HG03432 (cell line): ENCODE data around the gene RILPL1.
"Not testable (repeated sequence)": the region's sequence is repeated elsewhere in the genome, so short reads cannot be mapped to it uniquely, and the experiment has no call there.

Experiments used
- ATAC-seq: cut with Tn5 transposase; IDR thresholded peaks from one replicate; pipeline ENCODE4 v1.9.1; 2021; ENCODE audit warnings: mild to moderate bottlenecking, moderate library complexity; ENCODE audit not compliant: unreplicated experiment

The RILPL1 gene, protein sequence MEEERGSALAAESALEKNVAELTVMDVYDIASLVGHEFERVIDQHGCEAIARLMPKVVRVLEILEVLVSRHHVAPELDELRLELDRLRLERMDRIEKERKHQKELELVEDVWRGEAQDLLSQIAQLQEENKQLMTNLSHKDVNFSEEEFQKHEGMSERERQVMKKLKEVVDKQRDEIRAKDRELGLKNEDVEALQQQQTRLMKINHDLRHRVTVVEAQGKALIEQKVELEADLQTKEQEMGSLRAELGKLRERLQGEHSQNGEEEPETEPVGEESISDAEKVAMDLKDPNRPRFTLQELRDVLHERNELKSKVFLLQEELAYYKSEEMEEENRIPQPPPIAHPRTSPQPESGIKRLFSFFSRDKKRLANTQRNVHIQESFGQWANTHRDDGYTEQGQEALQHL

DNA sequence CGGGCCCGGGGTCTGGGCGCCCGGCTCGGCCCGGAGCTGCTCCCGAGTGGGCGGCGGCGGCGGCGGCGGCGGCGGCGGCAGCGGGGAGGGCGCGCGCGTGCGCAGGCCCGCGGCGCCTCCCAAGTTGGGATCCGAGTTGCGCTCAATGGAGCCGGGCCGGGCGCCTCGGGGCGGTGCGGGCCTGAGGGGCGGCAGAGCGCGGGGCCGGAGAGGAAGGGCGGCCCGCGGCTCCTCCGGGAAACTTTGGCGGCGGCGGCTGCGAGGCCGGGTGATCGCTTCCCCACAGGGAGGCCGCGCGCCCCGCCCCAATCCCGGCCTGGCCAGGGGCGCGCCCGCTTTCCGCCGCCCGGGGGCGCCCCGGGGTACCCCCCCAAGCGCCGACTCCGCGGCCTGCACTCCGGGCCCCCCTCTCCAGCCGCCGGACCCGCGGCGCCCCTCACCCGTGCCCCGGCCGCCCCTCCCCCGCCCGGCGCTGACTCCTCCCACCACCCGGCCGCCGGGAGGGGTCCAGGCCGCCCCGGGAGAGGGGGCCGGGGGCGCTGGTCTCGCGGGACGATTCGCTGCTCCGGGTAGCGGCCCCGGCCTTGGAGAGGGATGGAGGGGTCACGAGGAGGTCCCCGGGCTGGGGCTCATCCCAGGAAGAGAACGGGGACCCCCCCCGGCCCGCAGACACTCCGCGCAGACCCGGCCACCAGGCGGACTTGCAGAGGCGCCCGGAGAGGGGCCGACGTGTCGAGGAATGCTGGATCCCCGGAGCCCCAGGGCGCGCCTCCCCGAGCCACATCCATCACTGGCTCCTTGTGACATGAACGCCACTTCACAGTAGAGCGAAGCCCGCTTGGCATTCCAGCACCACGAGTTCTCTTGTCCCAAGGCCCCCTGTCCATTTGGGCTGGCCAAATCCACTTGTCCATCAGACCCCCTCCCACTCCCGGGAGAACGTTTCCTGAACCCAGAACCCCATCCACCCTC lies at the start of gene RILPL1:
Gene RILPL1 (minus strand): TSS at position 48 of the 972 bp plus-strand sequence. CDS start 237 bp downstream, outside the sequence.
- peak; percentile 61 for ATAC-seq

DNA sequence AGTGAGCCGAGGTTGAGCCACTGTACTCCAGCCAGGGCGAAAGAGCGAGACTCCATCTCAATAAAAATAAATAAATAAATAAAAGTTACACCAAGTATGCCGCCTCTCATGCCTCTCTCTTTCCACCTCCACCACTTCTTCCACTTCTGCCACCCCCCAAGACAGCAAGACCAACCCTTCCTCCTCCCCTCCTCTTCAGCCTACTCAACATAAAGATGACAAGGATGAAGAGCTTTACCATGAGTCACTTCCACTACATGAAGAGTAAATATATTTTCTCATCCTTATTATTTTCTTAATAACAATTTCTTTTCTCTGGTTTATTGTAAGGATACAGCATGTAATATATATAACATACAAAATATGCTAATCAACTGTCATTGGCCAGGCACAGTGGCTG lies 47.3 kb upstream of the RILPL1 start:
- ATAC-seq: no peak

DNA sequence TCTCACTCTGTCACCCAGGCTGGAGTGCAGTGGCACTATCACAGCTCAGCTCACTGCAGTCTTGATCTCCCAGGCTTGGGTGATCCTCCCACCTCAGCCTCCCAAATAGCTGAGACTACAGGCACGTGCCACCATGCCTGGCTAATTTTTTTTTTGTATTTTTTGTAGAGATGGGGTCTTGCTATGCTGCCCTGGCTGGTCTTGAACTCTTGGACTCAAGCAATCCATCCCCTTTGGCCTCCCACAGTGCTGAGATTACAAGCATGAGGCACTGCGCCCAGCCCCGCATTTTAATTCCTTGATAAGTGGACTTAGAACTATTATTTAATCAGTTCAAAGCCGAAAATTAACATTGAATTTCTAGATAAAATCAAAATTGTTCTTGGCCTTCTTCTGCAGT lies 45.3 kb upstream of the RILPL1 start:
- ATAC-seq: not testable (repeated sequence)

DNA sequence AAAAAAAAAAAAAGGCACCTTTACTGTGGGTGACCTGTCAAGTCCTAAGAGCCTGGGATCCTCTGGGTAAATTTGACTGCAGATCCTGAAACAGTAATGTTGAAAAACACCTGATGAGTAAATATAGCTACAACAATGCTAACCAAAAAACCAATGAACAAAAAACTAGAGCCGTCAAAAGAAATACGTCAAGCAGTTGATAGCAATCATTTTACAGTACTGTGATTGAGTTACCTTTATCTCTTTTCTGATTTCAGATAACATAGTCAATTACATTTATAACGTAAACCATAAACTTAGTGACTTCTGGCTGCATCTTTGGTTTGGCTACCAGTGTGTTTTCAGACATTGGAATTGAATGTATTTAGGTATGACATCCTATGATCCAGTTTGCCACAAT lies 44.7 kb upstream of the RILPL1 start:
- ATAC-seq: no peak

DNA sequence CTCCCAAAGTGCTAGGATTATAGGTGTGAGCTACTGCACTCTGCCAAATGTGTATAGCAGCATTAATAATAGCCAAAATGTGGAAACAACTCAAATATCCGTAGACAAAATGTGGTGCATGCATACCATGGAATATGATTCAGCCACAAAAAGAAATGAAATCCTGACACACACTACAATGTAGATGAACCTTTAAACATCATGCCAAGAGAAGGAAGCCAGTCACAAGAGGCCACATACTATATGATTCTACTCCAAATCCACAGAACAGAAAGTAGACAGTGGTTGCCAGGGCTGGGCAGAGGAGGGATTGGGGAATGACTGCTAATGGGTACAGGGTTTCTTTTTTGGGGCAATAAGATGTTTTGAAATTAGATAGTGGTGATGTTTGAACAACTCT lies 43.1 kb upstream of the RILPL1 start:
- ATAC-seq: no peak

DNA sequence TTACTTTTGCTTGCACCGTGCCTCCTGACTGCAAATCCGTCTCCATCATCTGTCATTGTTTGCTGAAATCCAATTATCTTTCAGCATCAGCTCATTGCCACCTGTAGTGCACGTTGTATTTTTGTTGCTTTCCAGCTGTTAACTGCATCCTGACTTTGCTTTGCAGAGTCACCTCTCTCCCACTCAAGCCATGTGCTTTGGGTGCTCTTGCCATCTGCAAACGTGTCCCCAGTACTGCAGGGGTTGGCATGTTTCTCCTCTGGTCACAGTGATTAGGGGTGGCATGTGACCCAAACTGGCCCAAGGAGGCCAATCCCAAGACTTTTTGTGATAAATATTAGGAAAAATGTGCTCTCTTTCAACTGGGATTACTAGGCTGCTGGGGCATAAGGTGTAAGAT lies 40.4 kb upstream of the RILPL1 start:
- no peak for ATAC-seq

DNA sequence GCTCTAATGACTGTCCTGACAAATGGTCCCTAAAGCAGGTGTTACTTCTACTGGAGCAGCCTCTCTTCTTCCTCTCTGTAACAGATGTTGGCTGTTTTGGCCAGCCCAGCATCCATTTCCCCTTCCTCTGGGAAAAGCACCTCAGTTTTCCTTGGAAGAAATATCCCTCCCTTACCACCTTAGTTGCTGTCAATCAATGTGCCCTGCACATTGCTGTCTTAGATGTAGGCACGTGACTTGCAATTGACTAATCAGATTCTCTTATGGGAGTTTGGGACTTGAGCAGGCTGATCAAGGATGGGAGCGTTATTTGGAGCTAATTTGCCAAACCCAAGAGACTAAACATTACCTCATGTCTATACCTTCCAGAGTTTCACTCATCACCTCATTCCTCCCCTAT lies 38.9 kb upstream of the RILPL1 start:
- ATAC-seq: no peak

DNA sequence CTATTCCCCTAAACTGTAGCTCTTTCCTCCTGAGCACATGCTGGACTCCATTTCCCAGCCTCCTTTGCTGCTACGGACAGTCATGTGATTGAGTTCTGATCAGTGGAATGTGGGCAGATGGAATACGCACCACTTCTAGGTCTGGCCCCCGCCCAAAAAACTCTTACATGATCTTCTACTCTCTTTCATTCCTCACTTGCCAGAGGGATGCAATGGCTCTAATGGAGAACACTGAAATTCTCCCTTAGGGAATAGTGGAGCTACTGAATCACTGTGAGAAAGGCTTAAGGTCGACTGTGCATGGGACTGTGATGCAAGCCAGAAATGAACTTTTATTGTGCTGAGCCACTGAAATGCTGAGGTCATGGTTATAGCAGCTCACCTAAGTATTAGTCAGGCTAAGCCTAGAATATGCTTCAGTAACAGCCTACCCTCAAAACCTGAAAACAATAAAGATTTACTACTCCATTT lies 37.9 kb upstream of the RILPL1 start:
- no peak for ATAC-seq

DNA sequence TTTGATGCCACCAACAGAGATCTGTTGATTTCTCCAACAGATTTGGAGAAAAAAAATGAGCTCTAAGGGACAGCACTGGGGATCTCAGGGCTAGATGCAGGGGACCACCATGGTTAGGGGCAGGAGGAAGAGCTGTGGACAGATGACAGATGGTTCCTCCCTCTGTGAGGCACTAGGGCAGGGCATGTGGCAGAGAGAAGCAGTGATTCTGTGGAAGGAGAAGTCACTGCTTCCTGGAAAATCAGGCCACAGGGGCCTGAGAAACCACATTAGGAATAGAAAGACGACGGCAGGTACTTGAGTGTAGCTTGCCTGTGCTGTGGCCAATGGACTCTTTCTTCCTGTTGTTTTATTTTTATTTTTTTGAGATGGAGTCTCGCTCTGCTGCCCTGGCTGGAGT lies 25.9 kb upstream of the RILPL1 start:
- no peak for ATAC-seq

DNA sequence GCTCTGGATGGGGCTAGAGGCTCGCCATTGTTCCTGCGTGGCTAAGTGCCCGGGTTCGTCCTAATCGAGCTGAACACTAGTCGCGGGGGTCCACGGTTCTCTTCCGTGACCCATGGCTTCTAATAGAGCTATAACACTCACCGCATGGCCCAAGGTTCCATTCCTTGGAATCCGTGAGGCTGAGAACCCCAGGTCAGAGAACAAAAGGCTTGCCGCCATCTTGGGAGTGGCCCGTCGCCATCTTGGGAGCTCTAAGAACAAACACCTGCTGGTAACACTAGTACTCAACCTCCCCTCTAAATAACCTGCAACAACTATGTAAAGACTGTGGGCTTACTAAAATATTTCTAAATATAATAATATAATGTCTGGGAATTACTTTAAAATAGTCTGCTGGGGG lies 25.0 kb upstream of the RILPL1 start:
- not testable (repeated sequence) for ATAC-seq

DNA sequence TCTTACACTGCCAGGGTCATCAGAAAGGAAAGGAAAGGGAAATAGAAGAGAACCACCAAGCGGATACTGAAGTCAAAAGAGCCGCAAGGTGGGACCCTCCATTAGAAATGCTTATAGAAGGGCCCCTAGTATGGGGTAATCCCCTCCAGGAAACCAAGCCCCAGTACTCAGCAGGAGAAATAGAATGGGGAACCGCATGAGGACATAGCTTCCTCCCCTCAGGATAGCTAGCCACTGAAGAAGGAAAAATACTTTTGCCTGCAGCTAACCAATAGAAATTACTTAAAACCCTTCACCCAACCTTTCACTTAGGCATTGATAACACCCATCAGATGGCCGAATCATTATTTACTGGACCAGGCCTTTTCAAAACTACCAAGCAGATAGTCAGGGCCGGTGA lies 21.3 kb upstream of the RILPL1 start:
- not testable (repeated sequence) for ATAC-seq

DNA sequence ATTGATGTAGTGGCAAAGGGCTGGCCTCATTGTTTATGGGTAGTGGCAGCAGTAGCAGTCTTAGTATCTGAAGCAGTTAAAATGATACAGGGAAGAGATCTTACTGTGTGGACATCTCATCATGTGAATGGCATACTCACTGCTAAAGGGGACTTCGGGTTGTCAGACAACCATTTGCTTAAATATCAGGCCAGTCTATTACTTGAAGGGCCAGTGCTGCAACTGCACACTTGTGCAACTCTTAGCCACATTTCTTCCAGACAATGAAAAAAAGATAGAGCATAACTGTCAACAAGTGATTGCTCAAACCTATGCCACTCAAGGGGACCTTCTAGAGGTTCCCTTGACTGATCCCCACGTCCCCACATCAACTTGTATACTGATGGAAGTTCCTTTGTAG lies 20.6 kb upstream of the RILPL1 start:
- not testable (repeated sequence) for ATAC-seq

DNA sequence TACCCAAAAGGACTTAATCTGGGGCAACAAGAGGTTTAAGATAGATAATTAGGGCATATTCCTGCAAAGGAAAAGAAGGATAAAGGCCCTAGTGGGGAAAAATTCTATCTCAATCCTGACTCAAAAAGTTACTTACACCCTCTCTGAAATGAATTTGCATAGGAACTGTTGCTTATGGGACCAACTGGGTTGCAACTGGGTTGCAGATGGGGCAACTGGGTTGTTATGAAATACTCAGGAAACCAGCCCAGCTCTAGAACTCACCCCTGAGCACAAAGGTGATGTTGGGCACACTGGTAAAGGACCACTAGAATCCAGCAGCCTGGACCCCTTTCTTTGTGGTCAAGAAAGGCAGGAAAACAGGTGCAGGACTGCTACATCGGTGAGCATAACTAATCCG lies 17.2 kb upstream of the RILPL1 start:
- no peak for ATAC-seq

DNA sequence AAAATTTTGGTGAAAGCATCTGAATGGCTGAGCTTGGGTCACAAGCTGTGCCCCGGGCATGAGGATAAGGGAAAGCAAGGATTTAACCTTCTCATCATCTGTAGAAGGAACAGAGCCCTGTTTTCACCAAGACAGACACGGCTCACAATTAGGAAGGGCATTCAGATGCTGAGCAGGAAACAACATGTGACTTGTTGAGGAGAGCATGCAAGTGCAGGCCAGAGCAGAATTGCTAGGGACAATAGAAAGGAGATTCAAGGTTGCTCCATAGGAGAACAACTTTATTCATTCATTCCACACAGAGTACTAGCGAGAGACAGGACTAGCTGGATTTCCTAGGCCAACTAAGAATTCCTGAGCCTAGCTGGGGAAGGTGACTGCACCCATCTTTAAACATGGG lies 14.6 kb upstream of the RILPL1 start:
- ATAC-seq: no peak

DNA sequence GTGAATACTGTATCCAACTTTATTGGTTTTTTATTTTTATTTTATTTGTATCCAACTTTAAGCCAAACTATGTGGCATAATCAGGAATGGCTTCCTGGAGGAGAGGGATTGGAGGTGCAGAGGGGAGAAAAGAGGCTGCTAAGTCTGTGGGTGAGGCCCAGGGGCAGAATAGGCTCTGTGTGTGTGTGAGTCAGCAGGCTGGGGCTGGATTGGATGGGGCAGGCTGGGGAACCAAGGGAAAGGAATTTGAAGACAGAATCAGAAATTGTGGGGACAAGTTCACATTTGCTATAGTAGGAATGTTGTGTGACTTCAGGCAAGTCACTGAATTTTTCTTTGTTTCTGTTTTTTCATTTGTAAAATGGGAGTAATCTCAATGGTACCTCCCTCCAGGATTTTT lies 12.8 kb upstream of the RILPL1 start:
- ATAC-seq: no peak

DNA sequence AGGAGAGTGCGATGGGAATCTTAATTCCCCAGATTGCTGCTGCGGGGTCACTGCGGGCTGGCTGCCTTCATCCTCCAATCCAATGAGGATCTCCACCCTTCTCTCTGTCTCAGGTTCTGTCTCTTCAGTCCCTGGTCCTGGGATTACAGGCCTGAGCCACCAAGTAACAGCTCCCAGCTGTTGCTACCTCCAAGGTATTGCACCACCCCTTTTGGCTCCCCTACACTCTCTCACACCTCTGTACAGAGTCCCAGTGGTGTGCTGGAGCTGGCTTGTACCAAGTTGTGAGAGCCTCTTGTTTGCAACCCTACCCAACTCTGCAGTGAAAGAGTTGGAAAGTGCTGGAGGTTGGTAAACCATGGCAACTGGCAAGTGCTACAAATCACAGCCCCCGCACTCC lies 10.0 kb upstream of the RILPL1 start:
- ATAC-seq: no peak

DNA sequence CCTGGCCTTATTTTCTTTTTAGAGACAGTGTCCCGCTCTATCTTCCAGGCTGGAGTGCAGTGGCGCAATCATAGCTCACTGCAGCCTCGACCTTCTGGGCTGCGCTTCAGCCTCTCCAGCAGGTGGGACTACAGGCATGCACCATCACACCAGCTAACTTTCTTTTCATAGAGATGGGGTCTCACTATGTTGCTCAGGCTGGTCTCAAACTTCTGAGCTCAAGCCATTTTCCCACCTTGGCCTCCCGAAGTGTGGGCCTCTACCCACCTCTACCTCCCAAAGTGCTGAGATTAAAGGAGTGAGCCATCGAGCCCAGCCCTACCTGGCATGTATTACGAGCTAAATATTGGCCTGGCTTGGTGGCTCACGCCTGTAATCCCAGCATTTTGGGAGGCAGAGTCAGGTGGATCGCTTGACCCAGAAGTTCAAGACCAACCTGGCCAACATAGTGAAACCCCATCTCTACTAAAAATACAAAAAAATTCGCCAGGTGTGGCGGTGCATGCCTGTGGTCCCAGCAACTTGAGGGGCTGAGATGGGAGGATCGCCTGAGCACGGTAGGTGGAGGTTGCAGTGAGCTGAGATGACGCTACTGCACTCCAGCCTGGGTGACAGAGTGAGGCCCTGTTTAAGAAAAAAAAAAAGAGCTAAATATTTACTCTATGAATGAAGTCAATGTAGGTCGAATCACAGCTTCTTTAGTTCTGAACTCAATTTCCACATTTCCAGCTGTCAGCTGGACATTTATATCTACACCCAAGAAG lies 7.6 kb upstream of the RILPL1 start:
- ATAC-seq: no peak

DNA sequence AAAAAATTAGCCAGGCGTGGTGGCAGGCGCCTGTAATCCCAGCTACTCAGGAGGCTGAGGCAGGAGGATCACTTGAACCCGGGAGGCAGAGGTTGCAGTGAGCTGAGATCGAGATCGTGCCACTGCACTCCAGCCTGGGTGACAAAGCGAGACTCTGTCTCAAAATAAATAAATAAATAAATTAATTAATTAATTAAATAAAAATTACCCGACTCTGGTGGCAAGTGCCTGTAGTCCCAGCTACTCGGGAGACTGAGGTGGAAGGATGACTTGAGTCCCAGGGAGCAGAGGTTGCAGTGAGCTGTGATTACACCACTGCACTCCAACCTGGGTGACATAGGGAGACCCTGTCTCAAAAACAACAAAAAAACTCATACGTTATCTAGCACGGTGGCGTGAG lies 2.4 kb upstream of the RILPL1 start:
- not testable (repeated sequence) for ATAC-seq

DNA sequence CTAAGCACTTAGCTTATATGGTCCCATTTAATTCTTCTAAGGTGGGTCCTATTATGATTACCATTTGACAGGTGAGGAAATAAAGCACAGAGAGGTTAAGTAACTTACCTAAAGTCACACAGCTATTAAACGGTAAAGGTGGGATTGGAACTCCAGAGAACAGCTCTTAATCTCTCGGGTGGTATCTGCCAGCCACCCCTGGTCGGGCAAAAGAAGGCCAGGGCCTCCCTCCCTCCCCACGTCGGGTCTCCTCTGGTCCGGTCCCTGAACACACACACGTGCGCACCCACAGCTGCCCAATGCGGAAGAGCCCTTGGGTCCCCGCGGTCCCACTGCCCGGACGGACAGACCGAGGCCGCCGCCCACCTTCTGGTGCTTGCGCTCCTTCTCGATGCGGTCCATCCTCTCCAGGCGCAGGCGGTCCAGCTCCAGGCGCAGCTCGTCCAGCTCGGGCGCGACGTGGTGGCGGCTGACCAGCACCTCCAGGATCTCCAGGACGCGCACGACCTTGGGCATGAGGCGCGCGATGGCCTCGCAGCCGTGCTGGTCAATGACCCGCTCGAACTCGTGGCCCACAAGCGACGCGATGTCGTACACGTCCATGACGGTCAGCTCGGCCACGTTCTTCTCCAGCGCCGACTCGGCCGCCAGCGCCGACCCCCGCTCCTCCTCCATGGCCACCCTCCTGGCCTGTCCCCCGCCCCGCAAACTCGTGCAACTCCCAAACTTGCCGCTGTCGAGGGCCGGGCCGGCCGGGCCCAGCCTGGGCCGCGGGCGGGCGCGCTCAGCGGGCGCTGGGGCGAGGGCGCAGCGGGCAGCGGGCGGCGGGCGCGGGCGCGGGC lies 490 bp downstream of the RILPL1 start:
- ATAC-seq: peak; percentile 32

DNA sequence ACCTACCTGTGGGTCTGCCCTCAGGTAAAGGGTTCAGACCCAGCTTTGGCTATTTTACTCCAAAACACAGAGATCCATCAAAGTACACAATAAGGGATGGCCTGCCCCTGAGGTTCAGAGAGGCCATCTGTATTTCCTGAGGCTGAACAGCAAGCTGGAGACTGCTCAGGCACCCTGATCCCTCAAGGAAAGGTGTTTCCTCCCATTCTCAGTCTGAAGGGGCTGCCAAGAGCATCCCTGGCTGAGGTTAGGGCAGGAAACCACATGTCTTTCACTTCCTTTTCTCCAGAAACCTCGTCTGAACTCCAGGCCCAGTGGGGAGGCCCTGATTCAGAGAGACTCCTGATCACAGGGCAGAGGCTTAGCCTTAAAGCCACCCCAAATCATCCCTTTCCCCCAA lies 1.5 kb downstream of the RILPL1 start:
- ATAC-seq: no peak
